ENCODE data around the gene NUMA1.

GRCh38 chr11:72120930-72121329, 40.6 kb upstream of the NUMA1 start:
- TF ChIP-seq, protein P1, sequence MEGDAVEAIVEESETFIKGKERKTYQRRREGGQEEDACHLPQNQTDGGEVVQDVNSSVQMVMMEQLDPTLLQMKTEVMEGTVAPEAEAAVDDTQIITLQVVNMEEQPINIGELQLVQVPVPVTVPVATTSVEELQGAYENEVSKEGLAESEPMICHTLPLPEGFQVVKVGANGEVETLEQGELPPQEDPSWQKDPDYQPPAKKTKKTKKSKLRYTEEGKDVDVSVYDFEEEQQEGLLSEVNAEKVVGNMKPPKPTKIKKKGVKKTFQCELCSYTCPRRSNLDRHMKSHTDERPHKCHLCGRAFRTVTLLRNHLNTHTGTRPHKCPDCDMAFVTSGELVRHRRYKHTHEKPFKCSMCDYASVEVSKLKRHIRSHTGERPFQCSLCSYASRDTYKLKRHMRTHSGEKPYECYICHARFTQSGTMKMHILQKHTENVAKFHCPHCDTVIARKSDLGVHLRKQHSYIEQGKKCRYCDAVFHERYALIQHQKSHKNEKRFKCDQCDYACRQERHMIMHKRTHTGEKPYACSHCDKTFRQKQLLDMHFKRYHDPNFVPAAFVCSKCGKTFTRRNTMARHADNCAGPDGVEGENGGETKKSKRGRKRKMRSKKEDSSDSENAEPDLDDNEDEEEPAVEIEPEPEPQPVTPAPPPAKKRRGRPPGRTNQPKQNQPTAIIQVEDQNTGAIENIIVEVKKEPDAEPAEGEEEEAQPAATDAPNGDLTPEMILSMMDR (conservative IDR thresholded peaks at IDR 0.05) = no peak
- TF ChIP-seq ZFX (IDR thresholded peaks at IDR 0.05) = no peak
